HG02840 (cell line): ENCODE data around the gene CNTN5.

Experiments
- ATAC-seq: cut with Tn5 transposase; IDR thresholded peaks from one replicate; pipeline ENCODE4 v1.9.1; 2021; ENCODE audit warnings: mild to moderate bottlenecking, moderate library complexity, moderate number of reproducible peaks; ENCODE audit not compliant: unreplicated experiment, low FRiP score

CNTN5 gene

DNA sequence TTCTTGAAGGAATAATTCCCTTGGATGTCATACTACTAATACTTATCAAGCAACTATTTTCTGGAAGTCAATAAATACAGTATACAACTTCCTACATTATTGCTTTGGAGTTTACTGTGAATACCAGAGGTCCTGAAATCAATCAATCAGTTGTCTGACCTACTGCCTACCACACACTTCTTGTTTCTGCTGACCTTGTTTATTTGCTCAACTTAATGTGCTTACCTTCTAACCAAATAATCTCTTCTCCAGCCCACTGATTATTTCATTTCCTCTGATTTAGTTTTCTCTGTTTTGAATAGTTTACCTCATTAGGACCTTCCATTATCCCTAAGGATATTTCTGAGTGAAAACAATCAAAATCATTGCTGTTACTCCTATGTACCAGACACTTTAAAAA is 1142.7 kb downstream of the CNTN5 start:
- ATAC-seq, result no peak

DNA sequence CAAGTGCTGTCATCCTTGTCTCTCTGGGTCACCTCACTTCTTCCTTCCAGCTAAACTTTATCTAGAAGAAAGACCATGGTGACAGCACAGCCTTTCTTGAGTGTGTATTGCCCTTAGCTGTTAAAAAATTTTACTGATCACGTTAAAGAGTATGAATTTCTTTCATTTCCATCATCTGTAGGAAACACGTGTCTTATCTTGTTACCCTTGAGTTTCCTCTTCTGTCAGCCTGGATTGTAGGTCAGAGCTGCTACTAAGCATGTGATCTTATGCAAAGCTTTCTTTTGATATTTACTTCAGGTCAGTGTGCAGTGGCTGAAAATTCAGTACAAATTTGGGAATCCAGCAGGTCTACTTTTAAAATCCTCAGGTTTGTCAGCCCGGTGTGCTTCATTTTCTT is 1154.1 kb downstream of the CNTN5 start:
- ATAC-seq, result no peak

DNA sequence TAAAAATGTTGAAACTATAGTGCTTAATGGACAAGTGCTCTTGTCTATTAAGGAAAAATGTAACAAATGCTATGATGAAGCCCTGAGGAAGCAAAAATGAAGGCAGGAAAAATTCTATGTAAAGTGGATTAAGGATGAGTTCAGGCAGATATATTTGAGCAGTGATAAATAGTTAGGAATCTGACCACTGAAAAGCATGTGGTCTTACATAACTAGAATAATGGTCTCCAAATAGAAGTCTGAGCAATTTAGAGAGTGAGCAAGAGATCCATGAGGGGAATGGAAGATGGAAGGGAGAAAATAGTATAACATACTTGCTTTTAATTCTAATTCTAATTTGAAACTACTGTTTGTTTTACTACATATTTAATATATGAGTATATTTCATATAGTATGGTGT is 1155.7 kb downstream of the CNTN5 start:
- no peak for ATAC-seq

DNA sequence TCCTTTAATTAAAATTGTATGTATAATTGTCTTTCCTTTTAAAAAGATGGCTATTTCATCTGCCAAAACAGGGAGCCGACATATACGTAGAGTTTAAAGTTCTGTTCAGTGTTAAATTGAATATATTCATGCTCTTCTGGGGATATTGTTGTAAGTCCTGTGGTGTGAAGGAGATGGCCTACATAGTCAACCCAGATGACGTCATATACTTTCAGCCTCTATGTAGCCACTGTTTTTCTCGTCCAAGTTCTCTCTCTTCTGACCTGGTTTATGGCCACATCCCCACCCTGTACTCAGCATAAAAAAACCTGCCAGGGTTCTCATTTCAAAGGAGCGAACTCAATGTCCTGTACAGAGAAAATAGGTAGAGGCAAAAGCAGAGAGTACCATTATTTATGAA is 1156.9 kb downstream of the CNTN5 start:
- no peak for ATAC-seq

DNA sequence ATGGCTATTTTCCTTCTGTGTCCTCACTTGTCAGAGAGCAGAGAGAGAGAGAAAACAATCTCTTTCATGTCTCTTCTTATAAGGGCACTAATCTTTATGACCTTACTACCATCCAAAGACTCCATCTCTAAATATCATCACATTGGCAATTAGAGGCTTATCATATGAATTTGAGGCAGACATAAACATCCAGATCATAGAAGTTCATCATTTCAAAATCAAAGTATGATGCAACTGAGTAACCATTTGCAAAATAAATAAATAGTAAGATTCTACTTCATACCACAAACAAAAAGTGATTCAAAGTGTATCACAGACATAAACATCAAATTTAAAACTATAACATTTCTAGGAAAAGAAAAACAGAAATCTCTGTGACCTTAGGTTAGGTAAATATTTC is 1161.6 kb downstream of the CNTN5 start:
- ATAC-seq, result no peak

DNA sequence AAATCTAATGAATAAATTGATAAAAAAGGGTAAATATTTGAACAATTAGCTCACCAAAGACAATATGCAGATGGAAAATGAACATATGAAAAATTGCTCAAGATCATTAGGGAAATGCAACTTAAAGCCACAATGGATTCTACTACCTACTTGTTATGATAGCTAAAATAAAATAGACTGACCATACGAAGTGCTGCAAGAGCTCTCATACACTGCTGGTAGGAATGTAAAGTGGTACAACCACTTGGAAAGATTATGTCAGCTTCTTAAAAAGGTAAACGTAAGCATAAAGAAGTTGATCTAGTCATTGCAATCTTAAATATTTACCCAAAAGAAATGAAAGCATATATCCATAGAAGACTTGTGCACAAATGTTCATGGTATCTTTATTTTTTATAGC is 1162.2 kb downstream of the CNTN5 start:
- no peak for ATAC-seq

DNA sequence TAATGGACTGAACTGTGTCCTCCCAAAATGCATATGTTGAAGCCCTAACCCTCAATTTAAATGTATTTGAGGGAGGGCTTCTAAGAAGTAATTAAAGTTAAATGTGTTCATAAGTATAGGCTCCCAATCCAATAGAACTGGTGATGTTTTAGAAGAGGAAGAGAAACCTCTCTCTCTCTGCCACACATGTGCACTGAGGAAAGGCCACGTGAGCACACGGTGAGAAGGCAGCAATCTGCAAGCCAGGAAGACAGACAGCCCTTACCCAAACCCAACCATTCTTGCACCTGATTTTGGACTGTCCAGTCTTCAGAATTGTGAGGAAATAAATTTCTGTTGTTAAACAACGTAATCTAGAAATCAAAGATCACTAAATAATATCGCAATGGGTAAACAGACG is 1164.8 kb downstream of the CNTN5 start:
- ATAC-seq, result no peak

DNA sequence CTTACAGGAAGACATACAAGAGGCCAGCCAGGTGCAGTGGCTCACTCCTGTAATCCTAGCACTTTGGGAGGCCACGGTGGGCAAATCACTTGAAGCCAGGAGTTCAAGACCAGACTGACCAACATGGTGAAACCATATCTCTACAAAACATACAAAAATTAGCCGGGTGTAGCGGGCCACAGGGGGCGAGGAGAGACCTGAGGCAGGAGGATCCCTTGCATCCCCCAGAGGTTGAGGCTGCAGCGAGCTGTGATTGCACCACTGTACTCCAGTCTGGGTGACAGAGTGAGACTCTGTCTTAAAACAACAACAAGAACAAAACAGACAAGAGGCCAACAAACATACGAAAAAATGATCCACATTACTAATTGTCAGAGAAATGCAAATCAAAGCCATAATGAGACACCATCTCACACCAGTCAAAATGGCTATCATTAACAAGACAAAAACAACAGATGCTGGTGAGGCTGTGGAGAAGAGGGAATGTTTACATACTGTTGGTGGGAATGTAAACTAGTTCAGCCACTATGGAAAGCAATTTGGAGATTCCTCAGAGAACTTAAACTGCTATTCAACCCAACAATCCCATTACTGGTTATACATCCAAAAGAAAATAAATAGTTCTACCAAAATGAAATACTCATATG is 1167.5 kb downstream of the CNTN5 start:
- ATAC-seq, result no peak

DNA sequence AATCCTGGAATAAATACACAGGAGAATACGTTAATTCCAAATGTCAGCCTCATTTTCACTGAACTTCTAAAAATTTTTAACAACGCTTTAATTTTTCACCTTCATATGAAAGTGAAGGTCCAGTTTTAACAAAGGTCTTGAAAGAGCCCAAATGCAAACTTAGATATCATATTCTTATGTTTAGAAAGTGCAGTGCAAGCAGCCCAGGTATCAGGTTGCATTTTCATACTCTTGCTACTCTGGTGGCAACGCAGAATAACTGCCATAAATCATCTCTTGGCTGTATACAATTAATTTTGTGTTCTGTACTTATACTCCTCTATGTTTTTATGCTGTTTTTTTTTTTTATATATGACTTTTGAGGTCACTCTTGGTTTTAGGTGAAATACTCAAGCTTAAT is 1169.6 kb downstream of the CNTN5 start:
- ATAC-seq, result no peak

DNA sequence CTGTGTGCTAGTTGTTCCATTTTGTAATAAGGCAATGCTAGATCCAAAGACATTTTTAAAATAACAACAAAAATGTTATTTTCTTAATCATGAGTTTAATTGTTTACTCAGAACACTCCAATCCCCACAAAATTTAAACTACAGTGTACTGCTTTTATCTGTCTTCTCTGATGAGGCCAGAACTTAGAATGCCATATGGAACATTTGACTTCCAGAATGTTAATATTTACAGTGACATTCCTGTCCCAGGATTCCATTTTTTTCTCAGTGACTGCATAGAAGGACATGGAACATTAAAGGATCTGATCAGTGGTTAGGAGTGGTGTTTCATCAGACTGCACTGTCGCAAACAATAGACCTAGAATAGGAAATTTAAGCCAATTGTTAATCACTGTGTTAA is 1171.4 kb downstream of the CNTN5 start:
- no peak for ATAC-seq

DNA sequence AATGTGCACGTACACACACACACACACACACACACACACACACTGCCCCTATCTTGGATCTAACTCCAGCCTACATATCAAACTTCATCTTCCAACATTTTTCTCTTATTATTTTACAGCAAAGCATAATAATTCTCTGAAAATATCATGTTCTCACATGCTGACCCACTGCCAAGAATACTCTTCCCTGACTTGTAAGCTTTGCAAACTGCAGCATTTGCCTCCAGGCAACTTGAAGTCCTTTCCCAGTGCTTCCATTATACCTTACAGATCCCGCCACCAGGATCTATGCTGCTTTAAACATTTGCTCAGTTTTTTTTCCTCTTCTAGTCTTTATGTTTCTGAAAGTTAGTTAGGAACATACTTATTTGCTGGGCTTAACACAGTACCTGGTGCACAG is 1183.0 kb downstream of the CNTN5 start:
- no peak for ATAC-seq

DNA sequence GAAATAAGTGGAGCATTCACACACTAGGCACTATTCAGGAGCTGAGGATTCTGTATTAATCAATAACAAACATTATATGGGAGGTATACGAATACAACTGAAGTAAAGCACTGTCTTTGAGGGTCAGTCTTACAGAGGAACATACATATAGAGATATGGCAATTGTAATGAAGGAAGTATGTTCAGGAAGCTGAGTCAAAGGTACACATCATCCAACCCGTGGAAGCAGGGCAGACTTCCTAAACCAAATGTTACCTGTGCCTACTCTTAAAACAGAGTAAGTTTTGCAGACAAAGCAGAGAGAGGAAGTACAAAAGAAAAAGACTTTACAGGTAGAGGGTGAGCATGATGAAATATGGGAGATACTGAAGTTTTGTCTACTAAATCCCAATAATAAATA is 1185.2 kb downstream of the CNTN5 start:
- ATAC-seq, result no peak

DNA sequence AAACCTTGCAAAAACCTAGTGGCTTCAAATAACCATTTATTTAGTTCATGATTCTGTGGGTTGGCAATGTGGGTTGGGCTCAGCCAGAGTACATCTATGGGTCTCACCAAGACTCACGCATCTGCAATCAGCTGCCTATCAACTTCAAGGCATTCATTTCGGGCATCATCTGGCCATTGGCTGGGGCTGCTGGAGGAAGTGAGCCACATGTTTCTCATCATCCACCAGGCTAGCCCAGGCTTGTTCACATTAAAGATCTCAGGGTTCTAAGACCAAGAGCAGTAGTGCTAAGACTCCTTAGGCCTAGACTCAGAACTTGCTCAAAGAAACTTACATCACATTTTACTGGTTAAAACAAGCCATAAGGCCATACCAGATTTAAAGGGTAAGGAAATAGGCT is 1187.5 kb downstream of the CNTN5 start:
- ATAC-seq, result no peak

DNA sequence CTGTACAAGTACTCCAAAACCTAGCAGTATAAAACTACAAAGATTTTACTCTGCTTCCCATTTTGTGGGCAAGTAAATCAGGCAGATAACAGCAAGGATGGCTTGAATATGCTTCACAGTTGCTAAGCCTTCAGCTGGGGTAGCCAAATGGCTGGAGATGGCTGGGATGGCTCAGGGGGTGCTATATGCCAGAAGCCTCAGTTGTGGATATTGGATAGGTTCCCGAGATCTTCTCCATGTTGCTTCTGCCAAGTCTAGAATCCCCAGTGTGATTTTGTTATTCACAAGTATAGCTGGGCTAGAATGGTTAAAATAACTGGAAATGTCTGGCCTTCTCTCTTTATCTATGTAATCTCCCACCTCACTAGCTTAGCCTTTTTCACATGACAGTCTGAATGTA is 1194.0 kb downstream of the CNTN5 start:
- no peak for ATAC-seq

DNA sequence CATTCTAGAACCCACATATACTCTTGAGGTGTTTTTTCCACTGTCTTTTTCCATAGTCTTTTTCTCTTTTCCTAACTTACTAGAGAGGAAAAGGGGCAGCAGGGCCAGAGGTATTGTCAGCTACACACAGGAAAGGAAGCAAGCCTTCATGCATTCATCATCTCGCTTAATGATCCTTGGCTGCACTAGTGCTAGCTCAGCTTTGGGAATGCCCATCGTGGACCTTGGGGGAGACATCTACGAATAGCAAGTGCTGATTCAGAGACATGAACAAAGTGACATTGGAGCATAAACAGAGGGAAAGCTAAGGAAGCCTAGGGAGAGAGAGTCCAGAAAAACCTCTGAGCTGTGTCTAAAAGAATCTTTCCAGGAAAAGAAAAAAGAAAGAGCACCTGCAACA is 1200.1 kb downstream of the CNTN5 start:
- no peak for ATAC-seq

DNA sequence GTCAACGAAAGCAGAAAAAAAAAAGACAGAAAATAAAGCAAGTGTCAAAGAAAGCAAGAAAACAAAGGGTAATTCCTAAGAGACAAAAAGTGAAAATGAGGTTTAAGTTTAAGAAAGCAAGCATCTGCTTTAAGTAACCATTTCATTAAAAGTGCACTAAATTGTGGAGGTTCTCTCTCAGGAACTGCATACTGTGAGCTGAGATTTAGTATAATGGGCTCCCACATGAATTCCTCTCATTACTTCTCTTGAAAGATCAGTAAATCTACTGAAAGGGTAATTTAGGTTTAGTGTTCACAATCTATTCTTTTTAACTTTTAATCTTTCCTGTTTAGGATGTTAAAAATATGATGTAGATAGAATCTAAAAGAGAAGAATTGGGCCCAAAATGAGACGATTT is 1201.0 kb downstream of the CNTN5 start:
- ATAC-seq, result no peak

DNA sequence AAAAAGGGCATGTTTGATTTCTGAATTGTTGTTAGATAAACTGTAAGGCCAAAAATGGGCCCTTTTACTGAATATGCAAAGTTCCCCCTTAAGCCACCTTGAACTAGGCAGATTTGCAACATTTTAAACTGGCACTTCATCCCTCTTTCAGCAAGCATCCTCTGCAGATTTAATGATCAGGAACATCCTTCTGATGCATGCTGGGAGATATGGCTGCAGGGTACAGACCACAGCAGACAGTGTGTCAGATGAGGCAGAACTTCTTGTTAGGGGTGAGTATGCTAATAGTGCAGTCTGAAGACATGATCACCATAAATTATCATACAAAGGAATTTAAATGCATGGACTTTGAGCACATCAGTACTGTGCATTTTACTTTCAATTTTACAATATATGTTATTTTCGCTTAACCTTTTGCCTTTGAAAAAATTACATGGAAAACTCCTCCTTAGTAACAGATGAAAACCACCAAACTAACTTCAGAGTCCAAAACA is 1203.8 kb downstream of the CNTN5 start:
- ATAC-seq, result no peak

DNA sequence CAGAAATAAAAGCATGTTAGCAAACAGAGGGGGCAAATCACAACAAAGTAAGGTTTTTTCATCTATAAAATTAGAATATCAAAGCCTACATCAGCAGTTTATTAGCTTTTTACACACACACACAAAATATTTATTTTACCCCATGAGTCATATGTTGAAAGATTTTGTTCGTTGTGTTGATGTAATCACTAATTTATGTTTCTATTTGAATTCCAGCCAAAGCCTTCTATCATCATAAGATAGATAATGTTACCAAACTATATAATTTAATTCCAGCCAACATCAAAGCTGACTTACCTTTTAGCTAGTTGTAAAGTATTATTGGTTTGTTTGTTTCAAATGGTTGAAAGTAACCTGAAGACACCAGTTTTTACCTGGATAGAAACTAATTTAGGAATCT is 1208.3 kb downstream of the CNTN5 start:
- no peak for ATAC-seq

DNA sequence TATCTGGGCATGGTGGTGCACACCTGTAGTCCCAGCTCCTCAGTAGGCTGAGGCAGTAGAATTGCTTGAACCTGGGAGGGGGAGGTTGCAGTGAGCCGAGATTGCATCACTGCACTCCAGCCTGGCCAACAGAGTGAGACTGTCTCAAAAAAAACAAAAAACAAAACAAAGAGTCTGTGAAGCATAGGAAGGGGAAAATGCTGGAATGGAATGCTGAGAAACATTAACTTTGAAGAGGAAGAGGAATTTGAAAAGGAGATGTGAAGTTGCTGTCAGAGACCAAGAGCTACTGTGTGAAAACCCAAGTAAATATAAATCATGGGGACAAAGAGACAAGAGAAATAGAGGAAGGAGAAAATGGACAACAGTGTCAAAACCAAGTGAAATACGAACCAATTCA is 1211.3 kb downstream of the CNTN5 start:
- ATAC-seq, result no peak

DNA sequence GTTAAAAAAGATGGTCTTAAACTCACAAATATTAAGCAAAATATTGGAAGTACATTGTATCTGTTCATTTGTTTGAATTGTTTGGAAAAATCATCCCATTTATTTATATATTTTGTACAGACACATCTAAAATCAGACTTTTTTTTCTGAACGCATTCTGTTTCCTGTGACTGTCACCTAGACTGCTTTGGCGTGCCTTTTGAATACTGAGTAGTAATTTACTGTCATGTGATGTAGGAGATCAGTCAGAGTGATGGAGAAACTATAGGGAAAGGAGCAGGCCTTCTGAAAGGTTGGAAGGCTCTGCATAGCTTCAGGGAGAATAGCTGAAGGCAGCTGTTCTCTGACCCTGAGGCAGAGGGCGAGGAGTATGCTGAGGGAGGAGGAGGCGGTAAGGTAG is 1214.3 kb downstream of the CNTN5 start:
- no peak for ATAC-seq

DNA sequence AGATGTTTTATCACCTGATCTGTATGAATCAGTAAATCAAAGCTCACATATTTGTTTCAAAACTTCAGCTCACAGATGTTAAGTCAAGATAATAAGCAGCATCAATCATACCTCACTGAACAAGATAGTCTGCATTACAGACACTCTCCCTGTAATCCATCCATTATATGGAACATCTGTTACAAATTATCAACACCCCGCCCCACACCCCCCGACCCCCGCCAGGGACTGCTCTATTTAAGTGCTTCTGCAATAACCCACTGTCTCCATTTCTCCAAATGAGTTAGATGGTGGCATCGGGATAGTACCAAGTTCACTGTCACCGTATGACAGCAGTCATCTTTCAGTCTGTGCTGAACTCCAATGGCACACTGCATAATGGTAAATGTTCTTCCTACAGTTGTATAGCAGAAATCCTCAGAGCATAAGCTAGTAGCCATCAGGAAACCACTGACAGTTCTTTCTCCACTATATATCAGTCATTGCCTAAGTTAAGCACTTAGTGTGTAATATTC is 1219.3 kb downstream of the CNTN5 start:
- ATAC-seq, result no peak

DNA sequence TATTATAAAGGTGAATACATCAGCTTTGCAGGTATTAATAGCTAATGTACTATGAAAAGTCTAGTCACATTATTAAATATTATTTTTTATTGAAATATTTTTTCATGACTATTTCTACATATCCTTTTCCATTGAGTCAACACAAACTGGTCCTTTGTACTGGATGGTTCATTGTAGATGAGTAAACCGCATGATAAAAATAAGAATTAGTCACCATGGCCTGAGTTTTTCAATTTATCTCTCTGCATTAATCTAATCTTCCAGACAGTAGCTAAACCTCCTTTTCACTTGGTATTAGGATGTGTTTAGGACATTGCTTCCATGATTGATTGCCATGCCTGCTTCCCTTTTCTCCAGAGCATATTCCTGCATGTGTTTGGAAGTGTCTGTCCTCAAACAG is 1227.0 kb downstream of the CNTN5 start:
- no peak for ATAC-seq
